ENCODE measurements around the gene HYAL2.

HYAL2 gene

DNA sequence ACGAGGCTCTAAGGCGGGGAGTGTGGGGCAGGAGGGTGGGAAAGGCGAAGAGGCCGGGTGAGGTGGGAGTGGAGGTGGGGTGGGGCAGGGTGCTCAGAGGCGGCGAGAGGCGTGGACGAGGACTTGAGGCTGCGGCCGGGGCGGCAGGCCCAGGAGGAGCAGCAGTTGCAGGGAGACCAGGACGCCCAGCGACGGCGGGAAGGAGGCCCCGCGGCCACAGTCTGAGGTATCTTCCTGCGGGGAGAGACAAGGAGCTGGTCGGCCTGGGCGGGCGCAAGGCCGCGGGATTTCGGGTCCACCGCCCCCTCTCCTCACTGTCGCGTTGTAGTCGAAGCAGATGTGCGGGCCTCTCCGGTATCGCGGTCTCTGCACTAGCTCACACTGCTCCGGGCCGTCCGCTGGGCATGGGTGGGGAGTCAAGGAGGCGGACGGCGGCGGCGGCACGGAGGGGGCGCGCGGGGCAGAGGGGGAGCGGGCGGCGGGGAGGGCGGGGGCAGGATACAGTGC lies 42.1 kb upstream of the HYAL2 start:
- ChIA-PET CTCF (interaction anchor here (0.5 to 0.6 kb wide), 2 partner anchors 172 to 988 kb away, joined by 3 read pairs; no protein-coding TSS in a partner anchor), POLR2A (ENCODE audit: low non-redundant PET) (no interaction called here)
- peak overlapping the region; percentile 54 for H3K27ac ChIP-seq
- DNase-seq (ENCODE audit: low spot score) = no peak
- no peak for TF ChIP-seq CTCF (conservative IDR thresholded peaks at IDR 0.05; ENCODE audit: low read depth)

- no peak for TF ChIP-seq CTCF (conservative IDR thresholded peaks at IDR 0.05; ENCODE audit: low read depth)
- POLR2A ChIA-PET (ENCODE audit: low non-redundant PET) = no interaction called here
- CTCF ChIA-PET = no interaction called here
- DNase-seq (ENCODE audit: low spot score) = no peak
- H3K27ac ChIP-seq = peak overlapping the region; percentile 77
Measured at GRCh38 chr3:50359760-50360110, 37.2 kb upstream of the HYAL2 start.

GRCh38 chr3:50358911-50359759 lies 36.6 kb upstream of the HYAL2 start, which contains the start of gene TMEM115:
TSS of gene TMEM115 (minus strand) at chr3:50359521. CDS start at chr3:50359063, 458 bp downstream.
- ChIA-PET CTCF (no interaction called here), POLR2A (ENCODE audit: low non-redundant PET) (no interaction called here)
- peak; percentile 88 for DNase-seq (ENCODE audit: low spot score)
- H3K27ac ChIP-seq = peak within 1 kb of the TSS; percentile 77
- TF ChIP-seq CTCF (conservative IDR thresholded peaks at IDR 0.05; ENCODE audit: low read depth) = no peak

GRCh38 chr3:50358355-50358910 lies 35.9 kb upstream of the HYAL2 start:
- peak overlapping the region; percentile 77 for H3K27ac ChIP-seq
- POLR2A ChIA-PET (ENCODE audit: low non-redundant PET) = no interaction called here
- DNase-seq (ENCODE audit: low spot score) = no peak
- no peak for TF ChIP-seq CTCF (conservative IDR thresholded peaks at IDR 0.05; ENCODE audit: low read depth)
- CTCF ChIA-PET = no interaction called here

- peak overlapping the region; percentile 77 for H3K27ac ChIP-seq
- ChIA-PET CTCF (no interaction called here), POLR2A (ENCODE audit: low non-redundant PET) (no interaction called here)
- no peak for DNase-seq (ENCODE audit: low spot score)
- TF ChIP-seq CTCF (conservative IDR thresholded peaks at IDR 0.05; ENCODE audit: low read depth) = no peak
Measured at GRCh38 chr3:50357481-50357880, 34.9 kb upstream of the HYAL2 start.

DNA sequence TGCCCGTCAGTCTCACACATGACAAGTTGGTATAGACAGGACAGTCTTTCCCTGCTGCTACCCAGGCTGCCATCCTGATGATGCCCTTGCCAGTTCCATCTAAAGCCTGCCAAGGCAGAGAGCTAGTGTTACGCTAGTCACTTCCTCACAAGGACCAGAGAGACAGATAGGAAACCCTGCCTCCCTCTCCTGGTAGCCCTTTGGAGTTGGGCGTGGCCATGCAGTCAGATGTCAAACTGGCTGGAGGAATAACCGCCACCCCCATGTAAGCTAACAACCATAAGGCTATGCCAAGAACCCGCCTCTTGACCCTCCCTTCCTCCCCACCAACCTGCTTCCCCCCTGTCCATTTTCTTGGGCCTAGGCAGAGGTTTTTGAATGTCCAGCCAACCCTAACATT lies 34.0 kb upstream of the HYAL2 start:
- POLR2A ChIA-PET (ENCODE audit: low non-redundant PET) = no interaction called here
- H3K27ac ChIP-seq = peak overlapping the region; percentile 77
- no peak for TF ChIP-seq CTCF (conservative IDR thresholded peaks at IDR 0.05; ENCODE audit: low read depth)
- CTCF ChIA-PET = no interaction called here
- DNase-seq (ENCODE audit: low spot score) = no peak
